ENCODE results near the gene MX1.

MX1 gene

DNA sequence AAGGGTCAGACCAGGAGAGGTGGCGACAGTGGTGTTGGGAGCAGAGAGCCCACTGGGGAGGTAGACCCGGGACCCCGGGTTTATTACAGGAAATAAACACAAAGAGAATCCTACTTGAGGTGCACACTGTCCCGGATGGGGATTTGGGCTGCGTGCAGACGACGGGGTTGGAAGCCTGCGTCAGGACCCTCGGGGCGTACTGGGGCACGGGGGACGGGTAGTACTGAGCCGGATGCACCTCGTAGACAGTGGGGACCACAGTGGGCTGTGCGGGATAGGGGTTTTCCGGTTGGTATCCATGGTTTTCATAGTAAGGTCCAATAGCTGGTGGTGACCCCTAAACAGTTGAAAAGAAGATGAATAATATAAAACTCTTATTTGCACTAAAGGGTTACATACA, 68.2 kb downstream of the MX1 start:
- H3K36me3 ChIP-seq (ENCODE audit: control insufficient read depth, insufficient read depth, low read length): peaks cover 2% of the 10 kb centered on the region; the same call in 1 of the 2 replicates
- no peak overlapping the region for H3K27ac ChIP-seq (ENCODE audit: low read depth, low read length)
- no peaks in the 10 kb centered on the region for H3K4me1 ChIP-seq (ENCODE audit: control insufficient read depth, insufficient read depth, low read length)
- H3K27me3 ChIP-seq (ENCODE audit: control insufficient read depth, insufficient read depth, low read length): no peaks in the 10 kb centered on the region
- no peaks in the 10 kb centered on the region for H3K9me3 ChIP-seq (ENCODE audit: control insufficient read depth, insufficient read depth, low read depth, low read length)
- H3K9ac ChIP-seq (ENCODE audit: low read length): no peak overlapping the region
- H3K4me3 ChIP-seq (ENCODE audit: low read depth, low read length): no peak overlapping the region

DNA sequence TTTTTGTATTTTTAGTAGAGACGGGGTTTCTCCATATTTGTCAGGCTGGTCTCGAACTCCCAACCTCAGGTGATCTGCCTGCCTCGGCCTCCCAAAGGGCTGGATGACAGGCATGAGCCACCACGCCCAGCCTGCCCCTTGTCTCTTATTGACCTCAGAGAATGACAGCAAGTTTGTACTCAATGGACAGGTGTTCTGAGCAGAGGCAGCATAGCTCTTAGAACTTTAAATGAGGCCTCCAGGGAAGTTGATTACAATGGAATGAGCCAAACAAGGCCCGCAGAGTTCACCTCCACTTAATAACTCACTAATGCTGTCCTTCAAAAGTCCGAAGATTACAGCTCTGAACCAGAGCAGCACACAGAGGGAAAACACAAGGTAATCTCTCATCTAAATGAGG, 71.0 kb downstream of the MX1 start:
- no peaks in the 10 kb centered on the region for H3K9me3 ChIP-seq (ENCODE audit: control insufficient read depth, insufficient read depth, low read depth, low read length)
- no peak overlapping the region for H3K9ac ChIP-seq (ENCODE audit: low read length)
- H3K27ac ChIP-seq (ENCODE audit: low read depth, low read length): no peak overlapping the region
- H3K4me1 ChIP-seq (ENCODE audit: control insufficient read depth, insufficient read depth, low read length): no peaks in the 10 kb centered on the region
- no peaks in the 10 kb centered on the region for H3K27me3 ChIP-seq (ENCODE audit: control insufficient read depth, insufficient read depth, low read length)
- H3K36me3 ChIP-seq (ENCODE audit: control insufficient read depth, insufficient read depth, low read length): no peaks in the 10 kb centered on the region
- no peak overlapping the region for H3K4me3 ChIP-seq (ENCODE audit: low read depth, low read length)

DNA sequence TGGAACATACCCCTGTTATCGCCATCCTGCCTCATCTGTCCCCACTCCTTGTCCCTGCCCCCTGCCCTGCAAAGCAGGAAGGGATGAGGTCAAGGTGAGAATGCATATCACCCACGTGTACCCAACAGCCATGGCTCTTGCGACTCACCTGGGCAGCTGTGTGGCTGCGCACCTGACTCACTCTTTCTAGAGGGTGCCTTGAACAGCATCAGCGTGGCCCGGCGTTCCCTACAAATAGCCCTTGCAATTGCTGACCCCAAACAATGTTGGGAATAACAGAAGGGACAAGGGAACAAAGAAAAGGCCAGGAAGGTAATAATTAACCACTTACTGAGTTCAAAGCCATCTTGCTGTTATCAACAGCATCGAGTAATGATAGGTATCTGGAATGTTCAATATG, 71.7 kb downstream of the MX1 start:
- Histone ChIP-seq H3K27ac (ENCODE audit: low read depth, low read length) (no peak overlapping the region), H3K27me3 (ENCODE audit: control insufficient read depth, insufficient read depth, low read length) (no peaks in the 10 kb centered on the region)

DNA sequence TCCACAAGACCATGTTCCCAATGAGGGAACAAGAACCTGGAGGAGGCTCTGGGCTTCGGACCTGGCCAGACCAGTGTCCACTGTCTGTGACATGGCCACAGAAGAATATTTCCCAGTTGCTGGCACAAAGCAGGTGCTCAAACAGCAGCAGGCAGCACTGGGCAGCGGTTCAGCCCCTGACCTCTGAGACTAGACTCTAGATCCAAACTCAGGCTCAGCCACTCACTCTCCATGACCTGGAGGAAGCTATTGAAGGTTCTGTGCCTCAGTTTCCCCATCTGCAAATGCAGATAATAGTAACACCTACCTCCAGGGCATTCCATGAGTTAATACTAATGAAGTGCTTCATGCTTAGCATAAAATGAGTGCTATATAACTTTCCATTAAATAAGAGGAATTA, 73.9 kb downstream of the MX1 start:
- H3K4me3 ChIP-seq (ENCODE audit: low read depth, low read length): no peak overlapping the region
- H3K36me3 ChIP-seq (ENCODE audit: control insufficient read depth, insufficient read depth, low read length): no peaks in the 10 kb centered on the region
- no peak overlapping the region for H3K9ac ChIP-seq (ENCODE audit: low read length)
- H3K4me1 ChIP-seq (ENCODE audit: control insufficient read depth, insufficient read depth, low read length): no peaks in the 10 kb centered on the region
- H3K9me3 ChIP-seq (ENCODE audit: control insufficient read depth, insufficient read depth, low read depth, low read length): no peaks in the 10 kb centered on the region
- no peak overlapping the region for H3K27ac ChIP-seq (ENCODE audit: low read depth, low read length)
- peaks cover 12% of the 10 kb centered on the region for H3K27me3 ChIP-seq (ENCODE audit: control insufficient read depth, insufficient read depth, low read length)

More for the DNA sequence above, 71.7 kb downstream of the MX1 start:
- no peaks in the 10 kb centered on the region for H3K36me3 ChIP-seq (ENCODE audit: control insufficient read depth, insufficient read depth, low read length)
- H3K4me3 ChIP-seq (ENCODE audit: low read depth, low read length): no peak overlapping the region
- no peak overlapping the region for H3K9ac ChIP-seq (ENCODE audit: low read length)
- no peaks in the 10 kb centered on the region for H3K9me3 ChIP-seq (ENCODE audit: control insufficient read depth, insufficient read depth, low read depth, low read length)
- H3K4me1 ChIP-seq (ENCODE audit: control insufficient read depth, insufficient read depth, low read length): no peaks in the 10 kb centered on the region

DNA sequence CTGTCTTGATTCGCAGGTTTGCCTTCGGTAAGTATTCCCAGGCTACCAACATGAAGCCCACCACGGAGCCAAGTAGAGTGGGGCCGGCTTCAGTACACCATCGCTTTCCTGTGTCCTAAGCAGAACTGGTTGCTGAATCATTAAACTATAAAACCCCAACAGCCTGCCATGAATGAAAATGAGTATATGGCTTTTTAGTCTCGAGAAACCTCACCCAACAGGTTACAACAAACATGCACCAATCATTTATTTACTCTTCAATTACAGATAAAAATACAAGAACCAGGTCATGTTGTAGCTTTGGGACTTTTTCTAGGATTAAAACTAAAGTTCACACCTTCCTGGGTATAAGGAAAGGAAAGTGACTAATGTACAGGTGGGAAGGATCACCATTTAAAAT, 74.3 kb downstream of the MX1 start:
- Histone ChIP-seq H3K9me3 (ENCODE audit: control insufficient read depth, insufficient read depth, low read depth, low read length) (no peaks in the 10 kb centered on the region), H3K4me3 (ENCODE audit: low read depth, low read length) (no peak overlapping the region), H3K36me3 (ENCODE audit: control insufficient read depth, insufficient read depth, low read length) (no peaks in the 10 kb centered on the region), H3K27ac (ENCODE audit: low read depth, low read length) (no peak overlapping the region), H3K9ac (ENCODE audit: low read length) (no peak overlapping the region), H3K4me1 (ENCODE audit: control insufficient read depth, insufficient read depth, low read length) (no peaks in the 10 kb centered on the region), H3K27me3 (ENCODE audit: control insufficient read depth, insufficient read depth, low read length) (peaks cover 16% of the 10 kb centered on the region)

DNA sequence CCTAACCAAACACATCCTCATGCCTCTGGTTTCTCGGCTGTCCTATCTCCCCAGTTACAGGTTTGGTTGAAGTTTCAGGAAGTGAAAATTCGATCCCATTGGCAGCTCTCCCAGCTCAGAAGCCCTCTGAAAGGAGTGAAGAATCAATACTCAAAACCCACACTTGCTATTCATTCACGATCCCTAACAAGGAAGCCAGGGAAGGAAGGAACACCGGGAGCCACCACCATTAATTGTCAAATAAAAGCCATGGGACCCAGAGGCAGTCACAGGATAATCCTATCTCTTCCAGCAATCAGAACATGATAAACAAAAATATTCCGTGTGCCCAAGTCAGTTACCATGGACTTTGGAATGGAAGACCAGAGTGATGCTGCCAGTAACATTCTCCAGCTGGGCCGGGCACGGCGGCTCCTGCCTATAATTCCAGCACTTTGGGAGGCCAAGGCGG, 74.9 kb downstream of the MX1 start:
- Histone ChIP-seq H3K36me3 (ENCODE audit: control insufficient read depth, insufficient read depth, low read length) (no peaks in the 10 kb centered on the region), H3K27ac (ENCODE audit: low read depth, low read length) (no peak overlapping the region), H3K4me1 (ENCODE audit: control insufficient read depth, insufficient read depth, low read length) (peaks cover 4% of the 10 kb centered on the region), H3K9me3 (ENCODE audit: control insufficient read depth, insufficient read depth, low read depth, low read length) (no peaks in the 10 kb centered on the region), H3K9ac (ENCODE audit: low read length) (no peak overlapping the region), H3K27me3 (ENCODE audit: control insufficient read depth, insufficient read depth, low read length) (peaks cover 22% of the 10 kb centered on the region), H3K4me3 (ENCODE audit: low read depth, low read length) (no peak overlapping the region)

DNA sequence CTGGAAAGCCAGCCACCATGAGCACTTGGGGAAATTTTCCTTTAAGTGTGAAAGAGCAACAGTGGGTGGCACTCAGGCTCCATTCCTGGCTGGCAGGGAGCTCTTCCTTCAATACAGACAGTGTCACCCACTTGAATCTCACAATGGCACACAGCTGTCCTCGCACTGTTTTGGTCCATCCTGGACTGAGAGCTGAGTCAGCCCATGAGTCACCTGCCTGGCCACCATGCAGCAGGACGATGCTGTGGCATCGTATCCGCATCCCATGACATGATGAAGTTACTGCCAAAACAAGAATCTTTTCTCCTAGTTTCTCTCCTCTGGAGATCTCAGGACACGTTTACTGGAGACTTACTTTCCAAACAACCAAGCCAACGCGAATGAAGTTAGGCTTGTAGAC, 75.9 kb downstream of the MX1 start:
- no peak overlapping the region for H3K4me3 ChIP-seq (ENCODE audit: low read depth, low read length)
- H3K9ac ChIP-seq (ENCODE audit: low read length): no peak overlapping the region
- H3K9me3 ChIP-seq (ENCODE audit: control insufficient read depth, insufficient read depth, low read depth, low read length): no peaks in the 10 kb centered on the region
- peaks cover 11% of the 10 kb centered on the region for H3K4me1 ChIP-seq (ENCODE audit: control insufficient read depth, insufficient read depth, low read length)
- H3K27me3 ChIP-seq (ENCODE audit: control insufficient read depth, insufficient read depth, low read length): peaks cover 32% of the 10 kb centered on the region
- H3K27ac ChIP-seq (ENCODE audit: low read depth, low read length): no peak overlapping the region
- no peaks in the 10 kb centered on the region for H3K36me3 ChIP-seq (ENCODE audit: control insufficient read depth, insufficient read depth, low read length)

DNA sequence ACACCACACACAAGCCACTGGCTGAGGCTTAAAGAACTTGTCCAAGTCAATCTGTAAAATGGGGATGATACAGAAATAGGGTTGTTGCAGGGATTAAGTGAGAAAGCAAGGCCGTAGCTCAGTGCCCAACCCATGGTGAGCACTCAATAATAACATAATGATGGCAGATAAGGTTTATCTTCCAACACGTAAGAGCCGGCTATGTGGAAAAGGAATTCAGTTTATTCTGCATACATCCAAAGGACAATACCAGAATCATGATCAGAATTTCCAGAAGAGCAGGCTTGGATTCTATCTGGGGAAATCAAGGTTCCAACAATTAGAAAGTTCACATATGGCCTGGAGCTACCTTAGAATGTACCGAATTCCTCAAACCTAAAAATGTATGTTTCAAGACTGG, 77.3 kb downstream of the MX1 start:
- Histone ChIP-seq H3K9ac (ENCODE audit: low read length) (no peak overlapping the region), H3K27me3 (ENCODE audit: control insufficient read depth, insufficient read depth, low read length) (peaks cover 42% of the 10 kb centered on the region), H3K9me3 (ENCODE audit: control insufficient read depth, insufficient read depth, low read depth, low read length) (no peaks in the 10 kb centered on the region), H3K36me3 (ENCODE audit: control insufficient read depth, insufficient read depth, low read length) (no peaks in the 10 kb centered on the region), H3K4me3 (ENCODE audit: low read depth, low read length) (no peak overlapping the region), H3K4me1 (ENCODE audit: control insufficient read depth, insufficient read depth, low read length) (peaks cover 11% of the 10 kb centered on the region), H3K27ac (ENCODE audit: low read depth, low read length) (no peak overlapping the region)

DNA sequence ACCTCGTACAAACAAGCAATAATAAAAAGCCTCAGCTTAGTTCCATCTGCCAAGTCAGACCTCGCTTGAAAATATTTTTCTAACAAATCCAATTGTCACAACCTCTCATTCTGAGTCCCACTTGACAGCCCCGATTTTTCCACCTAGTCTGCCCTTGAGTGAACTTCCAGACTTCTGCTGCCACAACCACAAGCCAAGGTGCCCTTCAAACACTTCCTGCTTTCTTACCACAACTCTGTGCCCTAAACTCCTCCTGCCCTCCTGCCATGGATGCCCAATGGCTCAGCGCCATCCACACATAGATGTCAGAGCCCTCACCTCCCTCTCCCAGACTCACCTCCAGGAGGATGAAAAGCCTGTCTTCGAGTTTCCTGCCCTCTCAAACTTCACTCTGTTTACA, 78.0 kb downstream of the MX1 start:
- Histone ChIP-seq H3K4me1 (ENCODE audit: control insufficient read depth, insufficient read depth, low read length) (peaks cover 16% of the 10 kb centered on the region), H3K27ac (ENCODE audit: low read depth, low read length) (no peak overlapping the region), H3K9me3 (ENCODE audit: control insufficient read depth, insufficient read depth, low read depth, low read length) (no peaks in the 10 kb centered on the region), H3K9ac (ENCODE audit: low read length) (no peak overlapping the region), H3K27me3 (ENCODE audit: control insufficient read depth, insufficient read depth, low read length) (peaks cover 49% of the 10 kb centered on the region), H3K4me3 (ENCODE audit: low read depth, low read length) (no peak overlapping the region), H3K36me3 (ENCODE audit: control insufficient read depth, insufficient read depth, low read length) (no peaks in the 10 kb centered on the region)

DNA sequence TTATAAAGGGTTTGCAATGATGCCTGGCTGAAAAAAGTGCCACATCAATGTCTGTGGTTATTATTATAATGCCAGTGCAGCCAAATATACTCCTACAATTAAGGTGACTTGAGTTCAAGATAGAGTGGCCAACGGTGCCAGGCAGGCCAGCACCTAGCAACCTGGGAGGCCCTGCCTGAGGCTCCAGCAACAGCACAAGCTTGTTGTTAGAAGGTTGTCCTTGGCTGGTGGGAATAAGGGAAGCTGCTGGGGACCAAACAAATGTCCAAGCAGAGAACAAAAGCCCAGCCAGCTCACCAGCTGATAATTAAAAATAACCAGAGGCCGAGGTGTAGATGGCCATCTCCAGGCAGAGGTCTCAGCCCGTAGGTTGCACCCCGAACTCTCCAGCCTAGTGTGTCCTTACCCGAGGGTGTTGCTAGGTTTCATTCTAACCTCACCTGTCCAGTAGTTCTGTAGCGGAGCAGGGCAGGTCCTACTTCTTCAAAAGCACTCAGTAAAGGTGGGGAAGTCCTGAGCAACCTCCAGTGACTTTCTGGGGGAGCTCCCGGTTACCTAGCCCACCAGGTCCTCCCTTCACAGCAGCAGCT, 80.1 kb downstream of the MX1 start:
- H3K9me3 ChIP-seq (ENCODE audit: control insufficient read depth, insufficient read depth, low read depth, low read length): no peaks in the 10 kb centered on the region
- peaks cover 16% of the 10 kb centered on the region for H3K4me1 ChIP-seq (ENCODE audit: control insufficient read depth, insufficient read depth, low read length)
- H3K27me3 ChIP-seq (ENCODE audit: control insufficient read depth, insufficient read depth, low read length): peaks cover 59% of the 10 kb centered on the region
- no peak overlapping the region for H3K9ac ChIP-seq (ENCODE audit: low read length)
- H3K36me3 ChIP-seq (ENCODE audit: control insufficient read depth, insufficient read depth, low read length): no peaks in the 10 kb centered on the region
- H3K27ac ChIP-seq (ENCODE audit: low read depth, low read length): no peak overlapping the region
- peak overlapping the region; percentile 85 for H3K4me3 ChIP-seq (ENCODE audit: low read depth, low read length)

DNA sequence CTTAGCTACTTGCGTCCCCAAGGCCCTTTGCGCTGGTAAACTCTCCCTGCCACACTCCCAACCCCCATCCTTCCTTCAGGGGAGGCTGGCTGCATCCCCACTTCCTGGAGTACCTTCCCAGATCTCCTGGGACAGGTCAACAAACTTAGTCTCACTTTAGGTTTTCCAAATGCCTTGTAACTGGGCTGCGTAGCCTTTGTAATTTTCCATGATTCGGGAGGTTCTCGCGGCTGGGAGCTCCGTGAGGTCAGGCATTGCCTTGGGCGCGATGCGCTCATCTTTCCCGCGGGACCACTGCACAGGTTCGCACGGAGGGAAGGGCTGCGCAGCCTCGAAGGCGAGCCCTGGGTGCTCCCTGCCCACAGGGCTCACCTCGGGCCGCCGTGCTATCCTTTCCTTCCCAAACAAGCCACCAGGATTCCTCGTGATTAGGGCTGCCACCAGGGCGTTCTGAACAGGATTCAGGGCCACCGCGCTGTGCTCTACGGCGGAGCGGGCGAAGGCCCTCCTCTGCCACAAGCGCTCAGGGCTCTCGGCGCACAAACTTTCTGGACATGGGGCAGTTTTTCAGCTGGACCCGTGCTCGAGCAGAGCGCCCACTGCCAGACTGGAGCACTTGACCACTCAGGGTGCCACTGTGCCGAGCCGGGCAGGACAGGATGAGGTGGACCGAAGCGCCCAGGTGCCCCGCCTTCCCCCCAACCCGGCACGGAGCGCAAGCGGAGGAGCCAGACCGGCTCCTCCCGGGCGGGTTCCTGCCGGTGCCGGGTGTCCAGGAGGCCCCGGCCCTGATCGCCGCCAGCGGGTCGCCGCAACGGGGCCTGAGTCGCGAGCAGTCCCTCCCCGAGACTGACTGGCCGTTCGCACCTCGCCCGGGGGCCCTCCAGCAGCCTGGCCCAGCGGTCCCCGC, 80.8 kb downstream of the MX1 start:
- no peaks in the 10 kb centered on the region for H3K36me3 ChIP-seq (ENCODE audit: control insufficient read depth, insufficient read depth, low read length)
- peaks cover 16% of the 10 kb centered on the region for H3K4me1 ChIP-seq (ENCODE audit: control insufficient read depth, insufficient read depth, low read length)
- peak overlapping the region; percentile 31 for H3K9ac ChIP-seq (ENCODE audit: low read length)
- peaks cover 59% of the 10 kb centered on the region for H3K27me3 ChIP-seq (ENCODE audit: control insufficient read depth, insufficient read depth, low read length)
- H3K9me3 ChIP-seq (ENCODE audit: control insufficient read depth, insufficient read depth, low read depth, low read length): no peaks in the 10 kb centered on the region
- peak overlapping the region; percentile 85 for H3K4me3 ChIP-seq (ENCODE audit: low read depth, low read length)
- no peak overlapping the region for H3K27ac ChIP-seq (ENCODE audit: low read depth, low read length)

All from HUES6 (cell line).